HG03342 (cell line): ENCODE measurements around the gene FUT8.
"Not testable (repeated sequence)": the region's sequence is repeated elsewhere in the genome, so short reads cannot be mapped to it uniquely, and the experiment has no call there.

Source experiments
- ATAC-seq: cut with Tn5 transposase; IDR thresholded peaks from one replicate; pipeline ENCODE4 v1.9.1; 2021; ENCODE audit warnings: mild to moderate bottlenecking, moderate library complexity; ENCODE audit not compliant: unreplicated experiment

FUT8 gene

GRCh38 chr14:65449647-65450046, 37.1 kb downstream of the FUT8 start:
- ATAC-seq = no peak

GRCh38 chr14:65453807-65454480, 41.4 kb downstream of the FUT8 start:
- ATAC-seq = no peak

GRCh38 chr14:65456247-65456646, 43.7 kb downstream of the FUT8 start:
- no peak for ATAC-seq

- no peak for ATAC-seq
Measured at GRCh38 chr14:65461730-65462129, 49.2 kb downstream of the FUT8 start.

- ATAC-seq = peak; percentile 62
Measured at GRCh38 chr14:65462411-65462810, 49.9 kb downstream of the FUT8 start.

- ATAC-seq = no peak
Measured at GRCh38 chr14:65465584-65465983, 53.1 kb downstream of the FUT8 start.

- not testable (repeated sequence) for ATAC-seq
Measured at GRCh38 chr14:65467926-65468325, 55.4 kb downstream of the FUT8 start.

- ATAC-seq = no peak
Measured at GRCh38 chr14:65469903-65470302, 57.4 kb downstream of the FUT8 start.

GRCh38 chr14:65470404-65470880, 57.9 kb downstream of the FUT8 start:
- ATAC-seq = peak; percentile 31

- ATAC-seq = peak; percentile 71
Measured at GRCh38 chr14:65471038-65471878, 58.7 kb downstream of the FUT8 start.

- no peak for ATAC-seq
Measured at GRCh38 chr14:65472189-65472588, 59.7 kb downstream of the FUT8 start.

- peak; percentile 86 for ATAC-seq
Measured at GRCh38 chr14:65476273-65476941, 63.9 kb downstream of the FUT8 start.

GRCh38 chr14:65476942-65477318, 64.4 kb downstream of the FUT8 start:
- no peak for ATAC-seq

GRCh38 chr14:65478017-65478416, 65.5 kb downstream of the FUT8 start:
- no peak for ATAC-seq

- ATAC-seq = no peak
Measured at GRCh38 chr14:65478596-65478995, 66.1 kb downstream of the FUT8 start.

GRCh38 chr14:65479386-65479785, 66.9 kb downstream of the FUT8 start:
- no peak for ATAC-seq

GRCh38 chr14:65482757-65483438, 70.4 kb downstream of the FUT8 start:
- ATAC-seq = no peak

GRCh38 chr14:65483647-65484046, 71.1 kb downstream of the FUT8 start:
- ATAC-seq = no peak

- ATAC-seq = no peak
Measured at GRCh38 chr14:65485516-65485915, 73.0 kb downstream of the FUT8 start.

- no peak for ATAC-seq
Measured at GRCh38 chr14:65486863-65487262, 74.3 kb downstream of the FUT8 start.
